Adrenal gland (tissue), 5 donors: Measurements from ENCODE around the gene FOSL2.

Experiments
- CTCF ChIP-seq, 6 experiments: fragments of 450-650 bp in 4 of 6; fragments of 200-600 bp in 2 of 6; sonication (generic) in 1 of 6; IDR thresholded peaks; 1 replicate in 5 of 6; 2 replicates in 1 of 6; pipeline versions ENCODE4 v1.5.1 to v1.8.0; 2016 to 2021; ENCODE audit warnings: antibody characterized with exemption in 6 of 6, mild to moderate bottlenecking in 2 of 6, moderate library complexity in 1 of 6
- POLR2A ChIP-seq, 2 donors: fragments of 450-650 bp; IDR thresholded peaks; one replicate each; pipeline ENCODE4 v1.6.1; 2017; ENCODE audit warnings: antibody characterized with exemption in 2 of 2, mild to moderate bottlenecking in 2 of 2, moderate library complexity in 1 of 2
- donor health status: DM: no; HTN: no; CAD: no.

DNA sequence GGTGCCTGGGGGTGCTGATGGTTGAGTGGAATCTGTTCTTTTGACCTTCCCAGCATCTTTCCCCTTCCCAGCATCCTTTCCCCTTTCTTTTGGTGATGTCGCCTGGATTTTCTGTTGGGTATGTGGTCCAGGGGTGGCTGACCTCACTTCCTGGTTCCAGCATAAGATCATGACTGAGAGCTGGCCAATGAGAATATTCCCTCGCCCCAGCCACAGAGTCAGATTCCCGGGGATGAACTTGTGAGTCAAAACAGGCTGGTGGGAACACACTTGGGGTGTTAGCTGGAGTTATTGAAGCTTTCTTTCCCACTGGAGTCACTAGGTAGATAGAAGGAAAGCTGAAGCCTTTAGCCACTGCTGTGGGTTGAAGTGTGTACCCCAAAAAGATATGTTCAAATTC is 28.0 kb upstream of the FOSL2 start:
- TF ChIP-seq CTCF (IDR thresholded peaks at IDR 0.05), result no peak
- no peak for TF ChIP-seq POLR2A (IDR thresholded peaks at IDR 0.05)
